HepG2 (cell line): ENCODE data around the gene DRC7. TPM values are rescaled to one million over a fixed set of nuclear protein-coding genes. Genes with fewer than 3 reads are reported as not detected.

Experiments
- HNRNPL ChIP-seq: fragments of 200-400 bp; formaldehyde crosslinking; IDR thresholded peaks from 2 replicates; pipeline ENCODE4 v1.6.1; 2017; ENCODE audit warnings: mild to moderate bottlenecking, low read depth, low read length
- HOXA5 ChIP-seq: sonication (generic); formaldehyde crosslinking; IDR thresholded peaks from 2 replicates; pipeline ENCODE4 v1.4.0; 2020; ENCODE audit warnings: missing genetic modification reagents
- KLF13 ChIP-seq: sonication (generic); formaldehyde crosslinking; IDR thresholded peaks from 2 replicates; pipeline ENCODE4 v1.4.0; 2020; ENCODE audit warnings: mild to moderate bottlenecking, missing genetic modification reagents
- PAF1 ChIP-seq: IDR thresholded peaks from 2 replicates; pipeline ENCODE4 v1.6.1; 2016; ENCODE audit warnings: missing genetic modification reagents, missing compliant biosample characterization
- ZNF503 ChIP-seq: sonication (generic); formaldehyde crosslinking; IDR thresholded peaks from 2 replicates; pipeline ENCODE4 v1.4.0; 2020; ENCODE audit warnings: missing genetic modification reagents
- ZNF687 ChIP-seq: sonication (generic); formaldehyde crosslinking; IDR thresholded peaks from 2 replicates; pipeline ENCODE4 v1.5.1; 2020; ENCODE audit warnings: mild to moderate bottlenecking, missing genetic modification reagents, moderate library complexity
- polyA plus RNA-seq, 8 experiments: library from polyadenylated mRNA; depleted of rRNA in 3 of 8; stranded (reverse) in 7 of 8; unstranded in 1 of 8; fragments of >200 nt; fragmentation: Illumina TruSeq in 4 of 8; extraction: Trizol in 4 of 8; gene quantifications; 2 replicates each; pipeline versions ENCODE4 v1.2.1 to v1.2.3, GENCODE V29; 2011 to 2016; ENCODE audit warnings: low read depth in 4 of 8, missing spikeins in 1 of 8, mixed read lengths in 1 of 8; ENCODE audit not compliant: insufficient read depth in 1 of 8
- total RNA-seq, 5 experiments: library from RNA; depleted of rRNA; stranded (reverse); fragments of >200 nt; fragmentation: Illumina TruSeq; extraction: Trizol; gene quantifications; 2 replicates each; pipeline ENCODE4 v1.2.3, GENCODE V29; 2016; ENCODE audit warnings: low read depth in 1 of 5

Gene DRC7
- total and polyA plus RNA-seq, 2 of the 13 experiments (the other 11 are each of a cell fraction or from before 2014, with no cell fraction given) = 2.7 to 3.4 TPM

- TF ChIP-seq ZNF687 (peak; percentile 56), HOXA5 (CRISPR knock-in tag) (no peak), PAF1 (CRISPR knock-in tag) (no peak), ZNF503 (no peak), HNRNPL (0 out of 2 replicates have a peak, but pooled peaks have one; percentile 40), KLF13 (no peak)
Measured at GRCh38 chr16:57775661-57776469, 81.3 kb downstream of the DRC7 start (continued).
